ENCODE data around the gene LAMP1. TPM values are rescaled to one million over a fixed set of nuclear protein-coding genes. Genes with fewer than 3 reads are reported as not detected.

LAMP1 gene
- total RNA-seq, 2 experiments from 2014 or later: 12.2 to 24.6 TPM

Small RNAs within 50 kb of the gene (microRNA-seq; reads per million reads assigned to microRNA genes)
- gene MIR8075 (ENCODE audit: borderline replicate concordance): not detected

Small RNAs within 50 kb of the gene (small RNA-seq; reads per million reads assigned to genes)
- not detected for gene MIR8075

Other genes starting within 250 kb of the LAMP1 start
- not detected in 2 replicates for gene F7, start 191.4 kb upstream of the LAMP1 start, total RNA-seq (2014; rRNA removed; shearing (Covaris generic))
- not detected in 2 replicates for gene F7, start 191.4 kb upstream of the LAMP1 start, total RNA-seq (2022)
- not detected in 2 replicates for gene F10, start 174.4 kb upstream of the LAMP1 start, total RNA-seq (2014; rRNA removed; shearing (Covaris generic))
- not detected in 2 replicates for gene F10, start 174.4 kb upstream of the LAMP1 start, total RNA-seq (2022)
- gene PROZ, start 138.6 kb upstream of the LAMP1 start, total RNA-seq (2014; rRNA removed; shearing (Covaris generic)): not detected in 2 replicates
- not detected in 2 replicates for gene PROZ, start 138.6 kb upstream of the LAMP1 start, total RNA-seq (2022)
- gene PCID2, start 88.6 kb upstream of the LAMP1 start, total RNA-seq (2014; rRNA removed; shearing (Covaris generic)): 38.3 and 41.9 TPM in 2 replicates
- 27.9 and 30.2 TPM in 2 replicates for gene PCID2, start 88.6 kb upstream of the LAMP1 start, total RNA-seq (2022)
- gene CUL4A, start 87.6 kb upstream of the LAMP1 start, total RNA-seq (2014; rRNA removed; shearing (Covaris generic)): 44.8 and 49.8 TPM in 2 replicates
- 46.6 and 47.1 TPM in 2 replicates for gene CUL4A, start 87.6 kb upstream of the LAMP1 start, total RNA-seq (2022)
- 1.0 TPM in 2 replicates for gene GRTP1, start 66.9 kb downstream of the LAMP1 start, total RNA-seq (2014; rRNA removed; shearing (Covaris generic))
- gene GRTP1, start 66.9 kb downstream of the LAMP1 start, total RNA-seq (2022): 0.89 and 1.1 TPM in 2 replicates
- gene ADPRHL1, start 156.2 kb downstream of the LAMP1 start, total RNA-seq (2014; rRNA removed; shearing (Covaris generic)): 0.95 and 2.5 TPM in 2 replicates
- 5.1 and 6.2 TPM in 2 replicates for gene ADPRHL1, start 156.2 kb downstream of the LAMP1 start, total RNA-seq (2022)
- gene DCUN1D2, start 193.5 kb downstream of the LAMP1 start, total RNA-seq (2014; rRNA removed; shearing (Covaris generic)): 9.2 and 13.4 TPM in 2 replicates
- gene DCUN1D2, start 193.5 kb downstream of the LAMP1 start, total RNA-seq (2022): 12.8 and 16.5 TPM in 2 replicates

All from OCI-LY7 (cell line).